Smooth muscle cell (in vitro differentiated cells): ENCODE results near the gene HMOX2. TPM values are rescaled to one million over a fixed set of nuclear protein-coding genes. Genes with fewer than 3 reads are reported as not detected.

Source experiments
- DNase-seq: peaks from one replicate; lab custom pipeline; 2025; ENCODE audit not compliant: unreplicated experiment; lab: John Stamatoyannopoulos, UW
- H2AFZ ChIP-seq: fragments of 200-600 bp; sonication (generic); 2 replicates; pipeline ENCODE4 v1.6.0; 2016; ENCODE audit warnings: antibody characterized with exemption, low read depth, mild to moderate bottlenecking
- H3F3A ChIP-seq: fragments of 200-600 bp; sonication (generic); 2 replicates; pipeline ENCODE4 v1.6.0; 2017; ENCODE audit warnings: antibody characterized with exemption, low read depth
- H3K27ac ChIP-seq: fragments of 200-600 bp; sonication (generic); 2 replicates; pipeline ENCODE4 v1.5.1; 2016; ENCODE audit warnings: low read depth, mild to moderate bottlenecking
- H3K27me3 ChIP-seq: fragments of 200-600 bp; sonication (generic); 2 replicates; pipeline ENCODE4 v1.6.1; 2016; ENCODE audit warnings: low read depth, mild to moderate bottlenecking
- H3K36me3 ChIP-seq: fragments of 200-600 bp; sonication (generic); 2 replicates; pipeline ENCODE4 v1.5.1; 2016; ENCODE audit warnings: low read depth
- H3K4me1 ChIP-seq: fragments of 200-600 bp; sonication (generic); 2 replicates; pipeline ENCODE4 v1.5.1; 2016; ENCODE audit warnings: low read depth
- H3K4me2 ChIP-seq: fragments of 200-600 bp; sonication (generic); 2 replicates; pipeline ENCODE4 v1.6.0; 2016; ENCODE audit warnings: mild to moderate bottlenecking
- H3K4me3 ChIP-seq: fragments of 200-600 bp; sonication (generic); 2 replicates; pipeline ENCODE4 v1.5.1; 2016; ENCODE audit warnings: mild to moderate bottlenecking
- H3K79me2 ChIP-seq: fragments of 200-600 bp; sonication (generic); 2 replicates; pipeline ENCODE4 v1.6.0; 2016; ENCODE audit warnings: low read depth, mild to moderate bottlenecking
- H3K9ac ChIP-seq: fragments of 200-600 bp; sonication (generic); 2 replicates; pipeline ENCODE4 v1.6.0; 2016; ENCODE audit warnings: low read depth
- H3K9me3 ChIP-seq: fragments of 200-600 bp; sonication (generic); replicated peaks from 2 replicates; pipeline ENCODE4 v1.5.1; 2016; ENCODE audit warnings: low read depth
- H4K20me1 ChIP-seq: fragments of 200-600 bp; sonication (generic); 2 replicates; pipeline ENCODE4 v1.6.0; 2016; ENCODE audit warnings: low read depth
- CTCF ChIP-seq: fragments of 200-600 bp; sonication (generic); IDR thresholded peaks from 2 replicates; pipeline ENCODE4 v1.5.1; 2017; ENCODE audit warnings: borderline replicate concordance, mild to moderate bottlenecking, antibody characterized with exemption; ENCODE audit not compliant: insufficient read depth, poor library complexity, severe bottlenecking
- WGBS: methylation state at CpG from one replicate; pipeline ENCODE4 v1.1.7; 2016; ENCODE audit warnings: low lambda C conversion rate; 5-methylcytosine and 5-hydroxymethylcytosine counted together
- polyA plus RNA-seq: library from polyadenylated mRNA; unstranded; fragments of >200 nt; fragmentation: Nextera tagmentation; extraction: Ambion mirVana; gene quantifications from 2 replicates; pipeline ENCODE4 v1.2.1, GENCODE V29; 2016
- total RNA-seq: library from RNA; depleted of rRNA; stranded (reverse); fragments of >200 nt; gene quantifications from 2 replicates; pipeline ENCODE4 v1.2.3, GENCODE V29; 2014

Gene HMOX2
- total and polyA plus RNA-seq, 2 experiments from 2014 or later, result 35.3 to 54.2 TPM

GRCh38 chr16:4435337-4436067, 40.7 kb upstream of the HMOX2 start:
- peaks cover 16% of the 10 kb centered on the region for H3K79me2 ChIP-seq
- no peak overlapping the region for H3K9ac ChIP-seq
- H3K9me3 ChIP-seq, result no peaks in the 10 kb centered on the region
- peaks cover 3% of the 10 kb centered on the region for H3K36me3 ChIP-seq
- H3K4me3 ChIP-seq, result no peak overlapping the region
- no peak for TF ChIP-seq CTCF
- H2AFZ ChIP-seq, result no peak overlapping the region
- 92% methylated on average over 8 of the region's 8 CpGs for WGBS
- no peaks in the 10 kb centered on the region for H3K27me3 ChIP-seq
- H3K27ac ChIP-seq, result no peak overlapping the region
- no peaks in the 10 kb centered on the region for H3K4me1 ChIP-seq
- H3K4me2 ChIP-seq, result no peak overlapping the region
- H3F3A ChIP-seq, result no peaks in the 10 kb centered on the region
- peaks cover 9% of the 10 kb centered on the region for H4K20me1 ChIP-seq
- no peak for DNase-seq

GRCh38 chr16:4437366-4437765, 38.8 kb upstream of the HMOX2 start:
- no peaks in the 10 kb centered on the region for H3K27me3 ChIP-seq
- no peaks in the 10 kb centered on the region for H4K20me1 ChIP-seq
- H3K9me3 ChIP-seq, result no peaks in the 10 kb centered on the region
- no peak overlapping the region for H3K9ac ChIP-seq
- no peaks in the 10 kb centered on the region for H3K4me1 ChIP-seq
- no peak overlapping the region for H3K27ac ChIP-seq
- no peak for TF ChIP-seq CTCF
- H3K4me3 ChIP-seq, result no peak overlapping the region
- no peak for DNase-seq
- H3K79me2 ChIP-seq, result peaks cover 2% of the 10 kb centered on the region
- H3K4me2 ChIP-seq, result no peak overlapping the region
- H3F3A ChIP-seq, result no peaks in the 10 kb centered on the region
- H2AFZ ChIP-seq, result no peak overlapping the region
- H3K36me3 ChIP-seq, result peaks cover 10% of the 10 kb centered on the region
- WGBS, result 100% methylated on average over 3 of the region's 3 CpGs

- Histone ChIP-seq H3K4me1 (no peaks in the 10 kb centered on the region), H3K27me3 (no peaks in the 10 kb centered on the region), H3K36me3 (peaks cover 26% of the 10 kb centered on the region), H3K79me2 (no peaks in the 10 kb centered on the region), H4K20me1 (no peaks in the 10 kb centered on the region), H3K9ac (no peak overlapping the region), H3K4me3 (no peak overlapping the region), H2AFZ (no peak overlapping the region), H3K27ac (no peak overlapping the region), H3K9me3 (no peaks in the 10 kb centered on the region), H3F3A (no peaks in the 10 kb centered on the region), H3K4me2 (no peak overlapping the region)
- TF ChIP-seq CTCF, result no peak
- no peak for DNase-seq
- WGBS, result 99% methylated on average over 11 of the region's 11 CpGs
Observed at GRCh38 chr16:4442371-4442770, 33.8 kb upstream of the HMOX2 start.

GRCh38 chr16:4443271-4443670, 32.9 kb upstream of the HMOX2 start:
- Histone ChIP-seq H3K79me2 (no peaks in the 10 kb centered on the region), H3K27ac (no peak overlapping the region), H3K9ac (no peak overlapping the region), H3K27me3 (no peaks in the 10 kb centered on the region), H3F3A (no peaks in the 10 kb centered on the region), H3K36me3 (peaks cover 26% of the 10 kb centered on the region), H3K4me2 (no peak overlapping the region), H3K4me1 (no peaks in the 10 kb centered on the region), H4K20me1 (no peaks in the 10 kb centered on the region), H2AFZ (no peak overlapping the region), H3K4me3 (no peak overlapping the region), H3K9me3 (no peaks in the 10 kb centered on the region)
- WGBS, result 87% methylated on average over 5 of the region's 5 CpGs
- no peak for TF ChIP-seq CTCF
- no peak for DNase-seq
